ENCODE results near the gene BRINP2.

Gene BRINP2

DNA sequence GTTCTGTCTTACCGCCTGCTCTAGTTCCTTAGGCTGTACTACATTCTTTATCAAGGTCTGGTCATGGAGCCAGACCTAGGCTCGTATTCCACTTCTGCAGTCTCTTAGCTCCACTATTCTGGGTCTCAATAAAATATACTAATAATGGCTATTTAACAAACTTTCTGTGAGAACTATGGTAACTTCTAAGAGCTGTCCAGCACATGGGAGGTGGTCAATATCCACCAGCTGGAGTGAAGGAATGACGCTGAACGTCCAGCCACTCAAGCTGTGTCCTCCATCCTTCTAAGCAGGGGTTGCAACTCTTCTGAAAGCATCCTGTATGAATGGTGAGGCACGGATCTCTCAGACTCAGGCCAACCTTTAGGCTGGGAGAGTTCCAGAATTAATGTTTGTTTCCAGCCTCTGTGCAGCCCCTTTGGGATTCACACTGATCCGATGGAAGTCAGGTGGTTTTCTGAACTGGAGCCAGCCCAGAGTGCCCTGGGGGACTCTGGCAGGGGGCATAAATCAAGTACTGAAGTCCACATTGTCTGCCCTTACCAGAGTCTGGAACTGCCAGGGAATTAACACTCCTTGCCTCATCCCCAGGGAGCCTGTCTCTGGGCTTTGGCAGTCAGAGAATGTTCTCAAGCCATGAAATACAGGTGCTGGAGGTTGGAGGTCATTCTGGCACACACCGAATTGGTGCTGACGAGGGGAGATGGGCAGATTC is 57.4 kb downstream of the BRINP2 start:
- Mint-ChIP-seq H3K27ac (no peak overlapping the region), H3K36me3 (ENCODE audit: low read depth) (no peaks in the 10 kb centered on the region), H3K4me3 (no peak overlapping the region), H3K27me3 (no peaks in the 10 kb centered on the region), H3K4me1 (ENCODE audit: low read depth) (no peaks in the 10 kb centered on the region), H3K9me3 (no peaks in the 10 kb centered on the region)
- DNase-seq = no peak

DNA sequence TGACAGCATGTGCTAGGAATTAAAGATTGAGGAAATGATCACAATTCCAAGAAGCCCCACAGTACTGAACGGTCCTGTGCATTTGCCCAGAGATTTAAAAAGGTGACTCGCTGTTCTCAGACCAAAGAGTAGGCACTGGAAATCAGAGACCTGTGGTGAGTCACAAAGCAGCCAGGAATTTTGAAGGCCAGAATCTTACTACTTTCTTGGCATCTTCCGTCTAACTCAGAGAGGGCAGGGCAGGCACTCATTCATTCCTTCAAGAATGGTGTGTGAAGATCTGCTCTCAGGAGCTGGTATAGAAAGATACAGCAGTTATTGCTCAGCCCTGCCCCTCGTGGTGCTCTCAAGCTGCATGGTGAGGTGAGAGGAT is 57.9 kb downstream of the BRINP2 start:
- no peak overlapping the region for H3K27ac Mint-ChIP-seq
- H3K4me1 Mint-ChIP-seq (ENCODE audit: low read depth) = no peaks in the 10 kb centered on the region
- H3K27me3 Mint-ChIP-seq = no peaks in the 10 kb centered on the region
- no peak for DNase-seq
- no peak overlapping the region for H3K4me3 Mint-ChIP-seq
- no peaks in the 10 kb centered on the region for H3K36me3 Mint-ChIP-seq (ENCODE audit: low read depth)
- no peaks in the 10 kb centered on the region for H3K9me3 Mint-ChIP-seq

DNA sequence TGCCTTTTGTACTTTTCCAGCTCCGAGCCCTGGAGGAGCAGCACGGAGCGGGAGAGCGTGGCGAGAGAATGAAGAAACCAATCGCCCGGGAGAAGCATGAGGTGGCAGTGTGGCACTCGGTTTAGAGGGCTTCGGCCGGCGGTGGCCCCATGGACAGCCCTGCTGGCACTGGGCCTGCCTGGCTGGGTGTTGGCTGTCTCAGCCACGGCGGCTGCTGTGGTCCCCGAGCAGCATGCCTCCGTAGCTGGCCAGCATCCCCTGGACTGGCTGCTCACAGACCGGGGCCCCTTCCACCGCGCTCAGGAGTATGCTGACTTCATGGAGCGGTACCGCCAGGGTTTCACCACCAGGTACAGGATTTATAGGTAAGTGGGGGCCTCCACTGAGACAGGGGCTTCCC is 59.0 kb downstream of the BRINP2 start:
- no peak for DNase-seq
- Mint-ChIP-seq H3K4me1 (ENCODE audit: low read depth) (no peaks in the 10 kb centered on the region), H3K9me3 (no peaks in the 10 kb centered on the region), H3K27ac (no peak overlapping the region), H3K27me3 (no peaks in the 10 kb centered on the region), H3K4me3 (no peak overlapping the region), H3K36me3 (ENCODE audit: low read depth) (no peaks in the 10 kb centered on the region)

DNA sequence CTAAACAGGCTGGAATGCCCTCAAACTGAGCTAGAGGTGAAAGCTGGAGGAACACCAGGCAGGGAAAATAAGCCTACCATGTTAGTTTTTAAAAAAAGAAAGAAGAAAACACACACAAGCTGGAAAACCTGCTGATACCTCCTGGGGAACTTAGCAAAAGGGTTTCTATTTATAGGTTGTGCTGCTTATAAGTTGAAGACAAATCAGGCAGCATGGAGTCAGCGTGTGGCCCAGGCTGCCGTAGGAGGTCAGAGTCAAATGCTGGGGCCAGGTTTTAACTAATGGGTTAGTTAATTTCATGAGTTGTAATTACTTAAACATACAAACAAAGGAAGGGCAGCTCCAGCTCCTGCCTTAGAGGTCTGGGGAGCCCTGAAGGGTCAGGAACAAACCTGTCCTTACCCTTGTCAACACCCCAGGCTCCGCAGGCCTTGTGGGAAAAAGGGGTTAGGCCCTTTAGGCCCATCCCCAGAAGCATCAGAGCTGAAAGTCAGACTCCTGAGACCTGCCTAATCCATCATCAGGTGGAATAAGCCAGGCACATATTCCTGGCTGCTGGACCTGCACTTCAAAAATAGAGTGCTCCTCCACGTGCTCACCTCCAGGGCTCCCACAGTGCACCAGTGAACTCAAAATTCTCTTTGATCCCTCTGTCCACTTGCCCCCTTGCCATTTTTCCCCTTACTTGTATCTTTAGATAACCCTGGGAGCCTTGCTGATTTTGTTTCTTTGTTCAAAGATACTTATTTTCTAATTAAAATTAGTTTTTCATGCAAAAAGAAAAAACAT is 59.7 kb downstream of the BRINP2 start:
- Mint-ChIP-seq H3K27ac (no peak overlapping the region), H3K27me3 (no peaks in the 10 kb centered on the region), H3K9me3 (no peaks in the 10 kb centered on the region), H3K4me1 (ENCODE audit: low read depth) (no peaks in the 10 kb centered on the region), H3K36me3 (ENCODE audit: low read depth) (no peaks in the 10 kb centered on the region), H3K4me3 (no peak overlapping the region)
- DNase-seq = no peak

DNA sequence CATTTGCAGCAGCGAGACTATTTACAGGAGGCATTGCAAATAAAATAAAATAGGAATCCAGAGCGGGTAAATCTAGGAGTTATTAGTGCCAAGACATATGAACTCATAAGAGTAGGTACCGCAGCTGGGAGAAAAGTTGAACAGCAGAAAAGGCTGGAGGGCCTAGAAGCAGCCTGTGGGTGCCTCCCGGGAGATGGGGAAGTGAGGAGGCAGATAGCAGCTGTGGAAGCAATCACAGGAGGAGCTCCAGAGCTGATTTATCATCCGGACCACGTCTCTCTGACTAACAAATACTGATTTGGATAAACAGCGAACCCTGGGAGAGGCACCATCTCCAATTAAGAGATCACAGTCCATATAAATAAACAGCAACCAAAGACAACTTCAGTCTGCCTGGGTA is 64.6 kb downstream of the BRINP2 start:
- Mint-ChIP-seq H3K4me3 (no peak overlapping the region), H3K4me1 (ENCODE audit: low read depth) (no peaks in the 10 kb centered on the region), H3K27me3 (no peaks in the 10 kb centered on the region), H3K36me3 (ENCODE audit: low read depth) (no peaks in the 10 kb centered on the region), H3K27ac (no peak overlapping the region), H3K9me3 (no peaks in the 10 kb centered on the region)
- no peak for DNase-seq

DNA sequence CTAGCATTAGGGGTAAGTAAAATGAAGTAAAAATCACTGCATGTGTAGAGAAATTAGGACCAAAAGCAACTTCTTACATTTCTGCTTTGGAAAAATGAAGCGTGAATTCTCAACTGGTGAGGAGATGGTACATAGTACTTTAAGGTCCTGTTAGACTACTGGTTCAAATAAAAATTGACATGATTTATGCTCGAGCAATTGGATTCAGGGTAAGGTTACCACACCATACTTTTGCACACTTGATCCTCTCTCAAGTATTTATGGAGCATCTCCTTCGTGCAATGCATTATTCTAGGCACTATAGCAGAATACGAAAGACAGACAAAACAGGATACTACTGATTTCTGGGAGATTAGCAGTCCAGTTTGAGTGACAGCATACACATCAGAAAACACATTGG is 66.2 kb downstream of the BRINP2 start:
- no peak overlapping the region for H3K27ac Mint-ChIP-seq
- DNase-seq = no peak
- H3K4me3 Mint-ChIP-seq = no peak overlapping the region
- H3K36me3 Mint-ChIP-seq (ENCODE audit: low read depth) = no peaks in the 10 kb centered on the region
- no peaks in the 10 kb centered on the region for H3K27me3 Mint-ChIP-seq
- H3K4me1 Mint-ChIP-seq (ENCODE audit: low read depth) = no peaks in the 10 kb centered on the region
- no peaks in the 10 kb centered on the region for H3K9me3 Mint-ChIP-seq

DNA sequence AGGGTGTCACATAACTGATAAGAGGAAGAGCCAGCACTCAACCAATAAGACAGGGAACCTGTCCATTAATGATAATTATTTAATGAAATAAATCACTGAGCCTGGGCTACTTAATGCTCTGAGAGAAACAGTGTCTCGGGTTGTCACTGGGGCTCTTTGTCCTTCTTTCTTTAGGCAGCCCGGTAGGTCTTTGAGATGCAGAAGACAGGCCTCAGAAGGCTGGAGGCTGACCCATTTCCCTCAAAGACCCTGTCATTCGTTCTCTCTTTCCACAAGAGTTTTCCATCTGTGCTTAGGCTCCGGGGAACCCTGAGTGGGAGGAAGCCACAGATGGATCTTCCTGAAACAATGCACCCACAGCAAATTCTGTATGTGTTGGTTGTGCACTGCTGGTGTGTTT is 68.2 kb downstream of the BRINP2 start:
- peaks cover 4% of the 10 kb centered on the region for H3K9me3 Mint-ChIP-seq

DNA sequence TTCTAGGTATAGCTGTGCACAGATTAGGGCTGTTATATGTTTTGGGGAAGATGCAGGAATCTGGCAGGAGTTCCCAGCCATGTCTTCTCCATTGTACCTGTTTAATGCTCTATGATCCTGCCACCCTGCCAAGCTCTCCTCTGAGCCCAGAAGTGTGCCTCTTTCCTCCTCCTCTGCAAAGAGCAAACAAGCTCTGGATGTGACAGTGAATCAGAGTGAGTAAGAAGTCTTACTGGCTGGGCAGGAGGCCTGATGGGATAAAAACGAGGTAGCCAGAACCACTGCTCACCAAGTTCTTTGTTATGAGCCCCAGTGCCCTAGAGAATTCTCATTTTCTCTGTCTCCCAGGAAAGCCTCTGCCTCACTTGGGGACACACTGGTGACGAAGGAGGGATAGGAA is 69.0 kb downstream of the BRINP2 start:
- no peaks in the 10 kb centered on the region for H3K4me1 Mint-ChIP-seq (ENCODE audit: low read depth)
- no peak overlapping the region for H3K4me3 Mint-ChIP-seq
- no peaks in the 10 kb centered on the region for H3K36me3 Mint-ChIP-seq (ENCODE audit: low read depth)
- H3K27ac Mint-ChIP-seq = no peak overlapping the region
- H3K9me3 Mint-ChIP-seq = peaks cover 4% of the 10 kb centered on the region
- DNase-seq = no peak
- no peaks in the 10 kb centered on the region for H3K27me3 Mint-ChIP-seq

More for the DNA sequence above, 68.2 kb downstream of the BRINP2 start:
- H3K27me3 Mint-ChIP-seq = no peaks in the 10 kb centered on the region
- no peak overlapping the region for H3K4me3 Mint-ChIP-seq
- no peaks in the 10 kb centered on the region for H3K4me1 Mint-ChIP-seq (ENCODE audit: low read depth)
- no peak overlapping the region for H3K27ac Mint-ChIP-seq
- H3K36me3 Mint-ChIP-seq (ENCODE audit: low read depth) = no peaks in the 10 kb centered on the region
- no peak for DNase-seq

DNA sequence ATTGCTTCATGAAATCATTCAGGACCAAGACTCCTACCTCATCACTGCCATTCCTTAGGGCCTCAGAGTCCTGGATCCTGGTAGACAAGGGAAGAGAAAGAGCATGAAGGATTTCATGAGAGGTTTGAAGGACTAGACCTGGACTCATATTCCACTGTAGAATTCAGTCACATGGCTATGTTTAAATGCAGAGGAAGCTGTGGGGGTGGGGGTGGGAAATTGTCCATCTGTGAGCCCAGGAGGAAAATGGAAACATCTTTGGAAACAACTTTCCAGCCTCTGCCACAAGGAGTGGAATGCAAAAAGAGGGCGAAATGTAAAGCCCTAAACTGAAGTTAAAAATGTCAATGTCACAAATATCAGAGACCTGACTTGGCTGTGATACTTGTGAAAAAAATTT is 73.0 kb downstream of the BRINP2 start:
- no peak overlapping the region for H3K4me3 Mint-ChIP-seq
- H3K36me3 Mint-ChIP-seq (ENCODE audit: low read depth) = no peaks in the 10 kb centered on the region
- H3K4me1 Mint-ChIP-seq (ENCODE audit: low read depth) = no peaks in the 10 kb centered on the region
- H3K9me3 Mint-ChIP-seq = peaks cover 4% of the 10 kb centered on the region
- no peak overlapping the region for H3K27ac Mint-ChIP-seq
- DNase-seq = no peak
- no peaks in the 10 kb centered on the region for H3K27me3 Mint-ChIP-seq

DNA sequence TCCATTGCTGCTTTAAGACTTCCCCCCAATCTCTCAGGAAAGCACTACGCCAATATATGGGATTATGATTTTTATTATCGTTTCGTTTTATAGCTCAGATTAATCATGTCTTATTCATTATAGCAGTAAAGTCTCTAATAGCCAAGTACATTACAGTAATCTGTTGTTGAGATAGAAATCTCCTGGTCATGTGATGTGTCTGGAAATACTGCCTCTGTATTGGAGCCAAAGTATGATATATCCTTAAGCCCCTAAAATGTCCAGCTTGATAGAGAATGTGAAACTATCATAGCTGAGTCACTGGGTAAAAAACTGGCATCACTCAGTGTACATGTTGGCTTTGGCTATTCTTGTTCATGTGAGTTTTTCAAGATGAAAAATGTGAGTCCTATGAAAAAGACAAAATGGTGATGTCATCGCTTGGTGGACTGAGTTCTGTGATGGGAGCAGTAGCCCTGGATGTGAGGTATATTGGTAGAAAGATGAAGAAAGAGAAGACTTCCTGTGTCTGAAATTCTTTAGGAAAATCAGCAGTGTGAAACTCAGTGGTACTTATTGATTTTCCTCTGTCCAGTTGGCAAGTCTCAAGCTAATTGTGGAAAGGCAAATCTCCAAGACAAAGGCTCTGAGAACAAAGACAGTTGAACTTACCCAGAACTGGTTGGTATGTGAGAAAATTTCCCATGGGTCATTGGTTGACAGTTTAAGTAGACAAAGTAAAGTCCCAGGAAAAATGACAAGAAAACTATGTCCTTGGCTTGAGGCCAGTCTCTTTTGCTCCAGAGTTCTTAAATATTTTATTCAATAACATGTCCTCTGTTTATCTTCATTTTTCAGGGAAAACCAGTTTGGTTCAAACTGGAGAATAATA is 76.2 kb downstream of the BRINP2 start:
- Mint-ChIP-seq H3K36me3 (ENCODE audit: low read depth) (no peaks in the 10 kb centered on the region), H3K4me3 (no peak overlapping the region), H3K4me1 (ENCODE audit: low read depth) (no peaks in the 10 kb centered on the region), H3K9me3 (peaks cover 4% of the 10 kb centered on the region), H3K27ac (no peak overlapping the region), H3K27me3 (no peaks in the 10 kb centered on the region)
- no peak for DNase-seq

DNA sequence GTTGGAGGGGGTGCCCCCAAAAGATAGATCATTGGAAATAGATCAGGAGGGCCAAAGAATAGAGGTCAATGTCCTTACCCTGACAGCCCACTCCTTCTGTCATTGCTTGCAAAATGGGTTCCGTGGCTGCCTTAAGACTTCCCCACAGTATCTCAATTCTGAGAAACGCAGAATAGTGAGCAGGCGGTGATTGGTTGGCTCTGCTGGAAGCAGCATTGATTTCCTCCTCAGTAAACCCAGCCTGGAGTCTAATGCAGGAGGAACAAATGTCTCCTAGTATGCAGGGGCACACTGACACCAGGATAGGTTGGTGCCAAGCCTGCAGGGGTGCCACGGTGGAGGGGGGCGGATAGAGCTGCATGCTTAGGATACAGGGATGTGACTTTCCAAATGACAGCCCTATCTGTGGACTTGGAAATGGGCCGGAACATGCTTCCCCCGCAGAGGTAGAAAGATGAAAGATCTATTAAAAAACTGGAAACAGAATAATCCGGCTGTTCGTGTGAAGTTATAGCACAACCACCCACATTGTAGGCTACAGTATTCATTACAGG is 76.9 kb downstream of the BRINP2 start:
- H3K4me1 Mint-ChIP-seq (ENCODE audit: low read depth) = no peaks in the 10 kb centered on the region
- H3K36me3 Mint-ChIP-seq (ENCODE audit: low read depth) = no peaks in the 10 kb centered on the region
- H3K27ac Mint-ChIP-seq = no peak overlapping the region
- H3K4me3 Mint-ChIP-seq = no peak overlapping the region
- no peak for DNase-seq
- H3K9me3 Mint-ChIP-seq = no peaks in the 10 kb centered on the region
- no peaks in the 10 kb centered on the region for H3K27me3 Mint-ChIP-seq

DNA sequence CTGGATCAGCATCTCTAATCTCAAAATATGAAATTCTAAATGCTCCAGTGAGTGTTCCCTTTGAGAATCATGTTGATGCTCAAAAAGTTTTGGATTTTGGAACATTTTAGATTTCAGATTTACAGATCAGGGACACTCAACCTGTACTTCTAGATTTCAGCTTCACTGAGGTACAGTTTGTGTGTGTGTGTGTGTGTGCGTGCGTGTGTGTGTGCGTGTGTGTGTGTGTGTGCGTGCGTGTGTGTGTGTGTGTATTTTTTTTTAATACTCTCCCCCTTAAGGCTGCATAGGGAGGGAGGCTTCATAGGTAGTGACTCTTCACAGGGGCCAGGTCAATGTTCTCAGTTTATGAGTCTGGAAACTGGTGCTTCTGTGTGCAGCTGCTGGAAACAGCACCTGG is 77.5 kb downstream of the BRINP2 start:
- no peaks in the 10 kb centered on the region for H3K4me1 Mint-ChIP-seq (ENCODE audit: low read depth)
- no peaks in the 10 kb centered on the region for H3K9me3 Mint-ChIP-seq
- no peak for DNase-seq
- no peaks in the 10 kb centered on the region for H3K36me3 Mint-ChIP-seq (ENCODE audit: low read depth)
- no peak overlapping the region for H3K4me3 Mint-ChIP-seq
- H3K27ac Mint-ChIP-seq = no peak overlapping the region
- H3K27me3 Mint-ChIP-seq = no peaks in the 10 kb centered on the region

DNA sequence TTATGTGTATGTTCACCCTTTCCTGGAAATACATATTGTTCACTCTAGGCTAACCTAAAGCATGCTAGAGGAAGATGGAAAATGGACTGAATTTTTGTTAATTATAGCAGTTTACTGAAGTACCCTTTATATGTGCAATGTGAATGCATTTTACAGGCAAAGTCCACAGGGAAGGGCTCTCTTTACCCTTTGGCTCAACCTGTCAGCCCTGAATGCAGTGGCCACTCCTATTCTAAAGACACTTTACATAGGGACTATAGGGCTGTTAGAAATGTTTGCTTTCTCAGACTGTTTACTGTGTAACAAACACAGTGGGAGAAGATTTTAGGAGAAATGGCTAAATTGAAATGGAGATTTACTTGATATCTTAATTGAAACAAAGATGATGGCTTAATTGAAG is 78.5 kb downstream of the BRINP2 start:
- no peaks in the 10 kb centered on the region for H3K4me1 Mint-ChIP-seq (ENCODE audit: low read depth)
- H3K36me3 Mint-ChIP-seq (ENCODE audit: low read depth) = no peaks in the 10 kb centered on the region
- H3K4me3 Mint-ChIP-seq = no peak overlapping the region
- H3K9me3 Mint-ChIP-seq = no peaks in the 10 kb centered on the region
- no peak for DNase-seq
- no peak overlapping the region for H3K27ac Mint-ChIP-seq
- no peaks in the 10 kb centered on the region for H3K27me3 Mint-ChIP-seq

DNA sequence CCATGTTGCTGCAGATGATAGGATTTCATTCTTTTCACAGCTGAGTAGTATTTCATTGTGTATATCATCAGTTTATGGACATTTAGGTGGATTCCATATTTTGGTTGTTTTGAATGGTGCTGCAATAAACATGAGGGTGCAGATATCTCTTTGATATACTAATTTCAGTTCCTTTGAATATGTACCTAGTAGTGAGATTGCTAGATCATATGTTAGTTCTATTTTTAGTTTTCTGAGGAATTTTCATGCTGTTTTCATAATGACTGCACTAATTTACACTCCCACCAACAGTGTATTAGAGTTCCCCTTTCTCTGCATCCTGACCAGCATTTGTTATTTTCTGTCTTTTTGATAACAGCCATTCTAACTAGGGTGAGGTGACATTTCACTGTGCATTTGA is 82.1 kb downstream of the BRINP2 start:
- H3K4me3 Mint-ChIP-seq = no peak overlapping the region
- no peaks in the 10 kb centered on the region for H3K27me3 Mint-ChIP-seq
- H3K9me3 Mint-ChIP-seq = no peaks in the 10 kb centered on the region
- H3K4me1 Mint-ChIP-seq (ENCODE audit: low read depth) = no peaks in the 10 kb centered on the region
- no peak overlapping the region for H3K27ac Mint-ChIP-seq
- no peaks in the 10 kb centered on the region for H3K36me3 Mint-ChIP-seq (ENCODE audit: low read depth)
- no peak for DNase-seq

Data from activated T-cell treated with anti-CD3 and anti-CD28 coated beads, Interleukin-2, amount 50 U/mL, for 24 hours (primary cell).